Measurements from ENCODE around the gene MTG2.

The MTG2 gene

DNA sequence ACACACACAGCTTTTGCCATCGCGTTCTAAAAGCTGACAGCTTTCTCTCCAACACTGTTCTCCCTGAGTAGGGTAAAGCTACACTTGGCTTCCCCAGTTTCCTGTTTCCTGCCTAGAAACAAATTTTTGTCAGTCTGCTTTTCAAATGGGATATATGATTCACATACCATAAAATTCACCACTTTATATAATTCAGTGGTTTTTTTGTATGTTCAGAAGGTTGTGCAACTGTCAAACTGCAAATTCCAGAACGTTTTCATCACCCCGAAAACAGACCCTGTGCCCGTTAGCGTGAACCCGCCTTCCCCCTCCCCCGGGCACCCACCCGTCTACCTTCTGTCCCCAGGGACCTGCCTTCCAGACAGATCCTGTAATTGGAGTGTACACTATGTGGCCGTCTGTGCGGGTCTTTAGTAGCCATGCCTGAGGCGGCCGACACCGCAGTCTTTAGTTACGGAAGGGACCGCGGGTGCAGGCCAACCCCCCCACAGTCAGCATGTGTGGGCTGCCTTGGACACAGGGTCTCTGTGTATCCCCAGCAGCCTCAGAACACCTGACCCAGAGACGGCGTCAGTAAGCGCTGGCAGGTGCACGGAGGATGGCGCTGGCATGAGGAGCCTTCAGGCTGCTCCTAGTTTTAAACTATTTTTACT lies 20.7 kb downstream of the MTG2 start:
- no peak for DNase-seq (ENCODE audit: low spot score)

DNA sequence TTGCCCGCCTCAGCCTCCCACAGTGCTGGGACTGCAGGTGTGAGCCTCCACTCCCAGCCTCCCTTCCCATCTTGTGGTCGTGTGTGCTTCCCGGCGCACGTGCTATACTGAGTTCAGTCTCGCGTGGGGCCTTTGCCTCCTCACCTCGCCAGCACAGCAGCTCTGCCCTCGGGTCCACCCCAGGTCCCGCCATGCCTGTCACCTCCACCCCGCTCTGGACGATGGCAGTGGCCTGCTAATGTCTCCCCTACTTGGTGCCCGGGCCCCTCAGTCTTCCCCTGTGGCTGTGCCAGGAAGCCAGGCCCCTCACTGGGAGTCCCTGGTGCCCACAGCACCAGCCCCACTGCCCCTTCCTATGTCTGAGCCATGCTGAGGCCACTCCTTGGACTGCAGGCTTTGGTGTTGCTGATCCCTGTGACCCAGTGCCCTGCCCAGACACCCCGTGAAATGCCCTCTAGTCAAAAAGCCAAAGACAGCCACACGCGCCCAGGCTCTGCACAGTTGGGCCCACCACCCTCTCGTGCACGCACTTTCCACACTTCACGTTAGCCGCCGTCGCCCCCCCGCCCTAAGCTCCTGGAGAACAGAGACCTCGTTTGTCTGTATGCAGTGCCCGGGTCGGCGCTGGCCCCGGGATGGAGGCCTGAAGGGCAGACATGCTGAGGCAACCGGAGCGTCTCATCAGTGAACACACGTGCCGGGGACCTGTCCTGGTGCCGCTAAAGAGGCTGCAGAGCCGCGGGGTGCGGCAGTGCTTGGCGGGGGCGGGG lies 23.0 kb downstream of the MTG2 start:
- no peak for DNase-seq (ENCODE audit: low spot score)

DNA sequence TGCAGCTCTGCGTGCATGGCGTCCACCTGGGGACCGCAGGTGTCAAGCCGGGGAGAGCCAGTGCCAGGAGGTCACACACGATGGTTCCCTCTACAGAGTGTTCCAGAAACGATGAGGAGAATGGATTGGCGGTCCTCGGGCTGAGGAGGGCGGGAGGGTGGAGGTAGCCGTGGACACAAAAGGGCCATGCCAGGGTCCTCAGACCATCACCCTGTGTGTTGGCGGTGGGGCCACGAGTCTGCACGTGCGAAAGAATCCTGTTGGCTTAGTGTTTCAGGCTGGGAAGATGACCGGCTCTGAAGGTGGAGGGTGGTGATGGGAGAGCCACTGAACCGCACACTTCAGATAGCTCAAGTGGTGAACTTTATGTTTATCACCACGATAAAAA lies 23.6 kb downstream of the MTG2 start:
- no peak for DNase-seq (ENCODE audit: low spot score)

DNA sequence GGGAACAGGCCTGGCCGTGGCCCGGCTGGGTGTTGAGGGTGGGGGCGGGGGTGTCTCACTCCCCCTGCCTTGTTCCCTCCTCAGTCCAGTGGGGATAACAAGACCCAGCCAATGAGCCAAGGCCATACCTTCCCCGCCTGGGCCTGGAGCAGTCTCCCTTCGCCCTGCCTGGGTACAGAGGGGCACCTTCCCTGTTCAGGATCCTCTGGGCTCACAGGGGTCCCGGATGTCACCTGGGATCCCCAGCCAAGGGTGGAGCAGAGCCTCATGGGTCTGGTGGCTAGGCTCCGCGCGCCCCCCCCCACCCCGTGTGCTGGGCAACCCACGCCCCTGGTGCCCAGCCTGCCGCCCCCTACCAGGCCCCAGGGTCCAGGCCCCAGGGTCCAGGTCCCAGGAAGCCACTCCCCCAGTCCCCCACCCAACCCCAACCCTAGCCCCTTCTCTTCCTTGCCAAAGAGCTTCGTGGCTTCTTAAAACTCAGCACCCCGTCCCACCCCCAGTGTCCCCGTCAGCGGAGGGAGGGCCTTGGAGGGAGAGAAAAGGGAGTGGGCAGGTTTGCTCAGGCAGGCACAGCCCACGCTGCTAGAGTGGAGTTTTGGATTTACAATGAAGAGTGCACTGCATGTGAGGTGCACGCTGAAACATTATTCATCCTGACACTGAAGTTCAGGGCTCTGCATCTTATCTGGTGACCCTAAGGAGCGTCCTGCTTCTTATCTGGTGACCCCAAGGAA lies 25.4 kb downstream of the MTG2 start:
- no peak for DNase-seq (ENCODE audit: low spot score)

DNA sequence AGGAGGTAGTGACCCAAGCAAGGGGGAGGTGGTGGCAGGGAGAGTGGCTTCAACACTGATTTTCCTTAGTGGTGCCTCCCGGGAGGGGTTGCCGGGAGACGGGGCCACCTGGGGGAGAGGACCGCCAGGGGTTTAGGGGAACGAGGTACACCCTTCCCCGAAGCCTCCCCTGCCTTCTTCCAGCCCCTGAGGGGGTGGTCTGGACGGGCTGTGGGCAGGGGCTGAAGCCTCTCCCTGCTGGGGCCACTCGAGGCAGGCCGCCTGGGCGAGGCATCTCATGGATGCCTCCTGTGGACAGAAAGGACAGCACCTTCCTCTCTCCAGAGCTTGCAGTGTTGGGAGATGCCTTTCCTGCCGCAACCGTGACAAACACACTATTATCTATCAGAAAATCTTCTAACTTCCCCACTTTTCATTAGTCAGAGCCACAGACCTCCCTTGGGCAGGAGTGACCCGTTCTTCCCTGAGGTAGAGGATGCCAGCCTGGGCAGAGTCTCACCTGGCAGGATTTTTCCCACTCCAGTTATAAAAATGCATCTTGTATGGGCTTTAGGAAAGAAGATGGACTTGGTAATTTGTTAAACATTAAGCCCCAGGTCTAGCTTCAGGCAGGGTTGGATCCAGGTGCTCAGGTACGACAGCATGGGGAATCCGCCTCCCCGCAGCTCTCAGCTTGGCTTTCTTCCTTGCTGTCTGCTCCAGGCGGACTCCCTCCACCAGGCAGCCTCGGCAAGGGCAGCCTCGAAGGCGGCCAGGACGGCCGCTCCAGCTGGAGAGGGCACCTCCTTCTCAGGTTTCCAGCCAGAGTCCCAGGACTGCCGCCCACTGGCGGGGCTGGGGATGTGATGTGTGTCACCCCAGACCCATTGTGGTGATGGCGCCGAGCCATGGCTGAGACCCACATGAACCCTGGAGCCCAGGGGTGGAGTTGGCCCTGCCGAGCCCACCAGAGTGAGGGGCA lies 26.2 kb downstream of the MTG2 start:
- no peak for DNase-seq (ENCODE audit: low spot score)

DNA sequence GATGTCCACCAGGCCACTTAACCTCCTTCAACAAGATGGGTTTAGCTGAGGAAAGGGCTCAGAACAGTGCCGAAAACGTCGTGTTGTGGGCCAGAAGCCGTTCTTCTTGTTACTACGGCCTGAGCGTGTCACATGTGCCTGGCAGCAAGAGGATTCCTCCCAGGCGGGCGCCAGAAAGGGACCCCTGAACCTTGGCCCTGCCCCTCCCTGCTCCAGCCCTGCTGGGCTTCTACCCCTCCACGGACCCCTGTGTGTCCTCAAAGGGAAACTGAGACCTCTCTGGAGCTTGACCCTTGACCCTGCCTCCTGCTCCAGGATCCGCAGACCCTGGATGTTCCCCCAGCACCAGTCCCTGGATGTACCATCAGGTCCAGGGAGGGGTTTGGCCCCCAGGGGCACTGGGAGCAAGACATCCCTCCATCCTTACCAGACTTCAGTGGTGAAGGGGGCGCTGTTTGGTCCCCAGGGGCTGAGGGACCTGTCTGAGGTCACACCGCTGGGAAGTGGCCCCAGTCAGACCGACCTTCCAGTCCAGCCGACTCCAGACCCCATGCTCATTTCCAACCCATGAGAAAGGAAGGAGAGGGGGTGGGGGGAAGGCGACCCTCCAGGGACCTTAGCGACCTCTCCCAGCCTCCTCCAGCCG lies 27.1 kb downstream of the MTG2 start:
- DNase-seq (ENCODE audit: low spot score): no peak

DNA sequence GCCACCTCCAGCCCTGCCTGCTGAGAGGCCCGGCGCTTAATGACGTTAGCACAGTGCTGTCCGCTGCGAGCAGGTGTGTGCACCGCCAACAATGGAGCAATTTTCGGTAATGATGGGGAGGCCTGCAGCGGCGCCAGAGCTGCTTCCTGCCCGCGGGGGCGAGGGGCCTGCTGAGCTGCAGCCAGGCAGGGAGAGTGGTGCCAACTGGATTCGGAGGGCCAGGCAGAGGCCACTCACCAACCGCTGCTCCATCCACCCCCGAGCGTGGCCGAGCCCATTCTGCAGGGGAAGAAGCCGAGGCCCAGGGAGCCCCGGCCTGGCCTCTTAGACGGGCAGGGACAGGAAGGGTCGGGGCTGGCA lies 27.6 kb downstream of the MTG2 start:
- DNase-seq (ENCODE audit: low spot score): no peak

DNA sequence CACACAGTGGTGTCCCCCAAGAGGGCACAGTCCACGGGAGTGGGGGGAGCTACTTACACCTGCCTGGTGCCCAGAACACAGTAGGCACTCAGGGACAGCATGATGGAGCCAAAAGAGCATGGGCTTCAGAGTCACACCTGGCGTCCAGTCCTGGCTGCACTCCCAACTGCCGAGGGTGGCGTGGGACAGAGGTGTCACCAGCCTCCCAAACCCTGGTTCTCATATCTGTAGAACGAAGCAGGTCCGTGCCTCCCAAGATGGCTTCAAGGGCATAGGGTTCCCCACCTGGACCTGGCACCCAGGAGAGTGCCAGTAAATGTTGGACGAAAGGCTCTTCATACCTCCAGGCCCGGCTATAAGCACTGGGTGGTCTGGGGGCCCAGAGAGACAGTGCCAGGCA lies 28.4 kb downstream of the MTG2 start:
- no peak for DNase-seq (ENCODE audit: low spot score)

DNA sequence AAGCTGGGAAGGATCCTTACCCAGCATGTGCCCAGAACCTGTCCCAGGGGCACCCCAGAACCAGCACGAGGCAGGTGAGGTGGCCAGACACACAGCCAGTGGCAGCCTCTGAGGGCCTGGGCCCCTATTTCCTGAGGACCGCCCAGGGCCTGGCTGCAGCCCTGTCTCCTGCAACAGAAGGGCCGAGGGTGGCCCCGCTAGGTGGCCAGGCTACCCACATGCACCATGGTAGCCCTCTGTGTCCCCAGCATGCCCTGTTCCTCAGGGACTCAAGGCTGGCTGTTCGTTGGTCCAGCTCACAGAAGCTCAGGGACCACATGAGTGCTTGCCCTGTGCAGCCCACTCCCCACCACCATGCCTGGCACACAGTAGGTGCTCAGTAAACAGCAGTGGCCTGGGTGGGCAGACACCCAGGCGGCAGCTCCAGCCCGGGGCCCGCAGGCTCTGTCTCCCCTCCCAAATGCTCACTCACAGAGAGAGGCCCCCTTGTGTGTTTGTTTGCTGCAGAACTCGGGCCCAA lies 29.0 kb downstream of the MTG2 start:
- DNase-seq (ENCODE audit: low spot score): no peak

DNA sequence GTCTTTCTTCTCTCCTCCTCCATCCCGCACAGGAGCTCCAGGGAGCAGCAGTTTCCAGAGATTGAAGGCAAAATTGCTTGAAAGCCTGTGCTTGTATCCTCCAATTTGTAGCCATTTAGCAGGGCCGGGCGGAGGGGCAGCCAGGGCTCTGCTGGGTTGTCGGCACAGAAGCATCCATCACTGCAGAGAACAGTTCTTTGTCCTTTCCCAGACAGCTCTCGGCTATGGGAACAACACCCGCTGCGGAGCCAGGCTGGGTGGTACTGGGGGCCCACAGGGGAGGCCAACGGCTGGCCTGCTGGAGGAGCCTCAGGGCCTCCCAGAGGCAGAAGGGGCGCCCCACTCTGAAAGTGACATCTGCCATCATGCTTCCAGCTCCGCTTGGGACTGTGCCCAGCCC lies 29.5 kb downstream of the MTG2 start:
- DNase-seq (ENCODE audit: low spot score): no peak

DNA sequence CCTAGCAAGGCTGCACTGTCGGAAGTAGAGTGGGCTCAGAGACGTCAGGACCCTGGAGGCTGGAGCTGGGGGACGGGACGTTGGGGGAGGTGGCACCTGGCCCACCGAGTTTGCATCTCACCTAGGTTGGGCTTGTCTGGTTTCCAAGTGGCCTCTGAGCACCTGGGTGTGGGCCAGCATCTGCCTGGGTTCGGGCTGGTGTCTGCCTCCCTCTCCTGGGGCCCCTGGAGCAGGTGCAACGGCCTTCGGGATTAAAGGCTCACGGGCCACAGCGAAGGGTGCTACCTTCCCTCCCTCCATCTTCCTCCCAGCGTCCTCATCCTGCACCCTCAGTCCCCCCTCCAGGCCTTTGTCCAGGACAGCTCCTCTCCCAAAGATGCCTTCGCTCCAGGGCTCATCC lies 31.2 kb downstream of the MTG2 start:
- DNase-seq (ENCODE audit: low spot score): no peak

DNA sequence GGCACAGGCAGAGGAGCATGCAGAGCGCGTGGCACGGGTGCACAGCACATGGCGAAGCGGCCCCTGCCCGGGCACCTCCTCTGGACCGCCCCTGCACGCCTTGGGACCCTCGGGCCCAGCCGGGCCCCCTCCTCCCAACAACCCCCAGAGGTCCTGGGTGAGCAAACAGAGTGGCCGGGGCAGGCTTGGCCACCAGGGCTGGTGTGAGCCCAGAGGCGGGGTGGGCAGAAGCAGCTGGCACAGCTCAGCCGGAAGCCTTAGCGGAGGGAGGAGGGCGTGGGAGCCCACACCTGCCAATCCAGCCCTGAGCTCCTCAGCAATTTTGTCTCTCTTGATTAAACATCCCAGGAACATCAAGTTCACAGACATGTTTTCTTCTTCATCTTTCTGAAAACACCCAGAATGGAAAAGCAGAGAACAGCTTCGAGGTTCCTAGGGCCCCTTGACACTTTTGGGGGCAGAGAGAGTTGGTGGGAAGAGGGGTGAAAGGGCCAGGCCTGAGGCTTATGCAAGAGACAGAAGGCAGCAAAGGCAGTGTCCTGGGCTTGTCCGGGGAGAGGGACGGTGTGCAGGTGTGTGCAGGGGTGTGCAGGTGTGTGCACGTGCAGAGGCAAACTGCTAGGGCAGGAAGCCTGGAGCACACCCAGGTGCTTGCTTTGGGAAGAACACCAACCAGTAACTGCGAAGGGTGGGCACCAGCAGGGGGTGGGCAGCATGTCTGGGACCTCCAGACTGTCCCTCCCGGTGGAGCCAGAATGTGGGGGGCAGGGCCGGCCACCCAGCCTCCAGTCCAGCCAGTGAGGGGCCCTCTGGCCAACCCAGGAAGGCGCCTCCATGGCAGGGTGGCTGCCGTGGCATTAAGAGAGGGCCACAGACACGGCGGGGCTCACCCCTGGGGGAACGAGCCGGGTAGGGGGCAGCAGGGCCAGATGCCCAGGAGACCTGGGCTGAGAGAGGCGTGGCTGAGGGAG lies 32.5 kb downstream of the MTG2 start:
- no peak for DNase-seq (ENCODE audit: low spot score)

DNA sequence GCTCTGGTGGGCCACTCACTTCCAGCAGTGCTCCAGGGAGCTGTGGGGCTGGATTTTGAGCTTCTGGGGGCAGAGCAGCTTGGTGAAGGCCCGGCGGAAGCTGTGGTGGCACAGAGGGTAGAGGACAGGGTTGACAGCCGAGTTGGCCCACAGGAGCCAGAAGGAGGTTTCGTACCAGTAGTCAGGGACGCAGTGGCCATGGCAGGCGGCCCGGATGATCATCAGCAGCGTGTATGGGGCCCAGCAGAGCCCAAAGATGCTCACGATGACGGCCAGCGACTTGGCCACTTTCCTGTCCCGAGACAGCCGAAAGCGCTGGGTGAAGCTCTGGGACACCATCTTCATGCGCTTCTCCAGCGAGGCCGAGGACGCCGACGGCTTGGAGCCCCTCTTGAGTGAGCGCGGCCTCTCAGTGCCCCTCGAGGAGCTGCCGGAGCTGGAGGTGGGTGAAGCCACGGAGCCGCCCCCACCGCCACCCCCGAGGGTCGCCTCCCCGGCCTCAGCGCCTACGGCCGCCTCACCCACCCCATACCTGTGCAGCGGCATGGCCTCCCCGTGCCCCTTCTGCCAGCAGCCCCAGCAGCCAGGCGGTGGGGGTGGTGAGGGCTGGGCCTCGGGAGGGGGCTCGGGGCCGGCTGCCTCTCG lies 33.3 kb downstream of the MTG2 start:
- DNase-seq (ENCODE audit: low spot score): no peak

DNA sequence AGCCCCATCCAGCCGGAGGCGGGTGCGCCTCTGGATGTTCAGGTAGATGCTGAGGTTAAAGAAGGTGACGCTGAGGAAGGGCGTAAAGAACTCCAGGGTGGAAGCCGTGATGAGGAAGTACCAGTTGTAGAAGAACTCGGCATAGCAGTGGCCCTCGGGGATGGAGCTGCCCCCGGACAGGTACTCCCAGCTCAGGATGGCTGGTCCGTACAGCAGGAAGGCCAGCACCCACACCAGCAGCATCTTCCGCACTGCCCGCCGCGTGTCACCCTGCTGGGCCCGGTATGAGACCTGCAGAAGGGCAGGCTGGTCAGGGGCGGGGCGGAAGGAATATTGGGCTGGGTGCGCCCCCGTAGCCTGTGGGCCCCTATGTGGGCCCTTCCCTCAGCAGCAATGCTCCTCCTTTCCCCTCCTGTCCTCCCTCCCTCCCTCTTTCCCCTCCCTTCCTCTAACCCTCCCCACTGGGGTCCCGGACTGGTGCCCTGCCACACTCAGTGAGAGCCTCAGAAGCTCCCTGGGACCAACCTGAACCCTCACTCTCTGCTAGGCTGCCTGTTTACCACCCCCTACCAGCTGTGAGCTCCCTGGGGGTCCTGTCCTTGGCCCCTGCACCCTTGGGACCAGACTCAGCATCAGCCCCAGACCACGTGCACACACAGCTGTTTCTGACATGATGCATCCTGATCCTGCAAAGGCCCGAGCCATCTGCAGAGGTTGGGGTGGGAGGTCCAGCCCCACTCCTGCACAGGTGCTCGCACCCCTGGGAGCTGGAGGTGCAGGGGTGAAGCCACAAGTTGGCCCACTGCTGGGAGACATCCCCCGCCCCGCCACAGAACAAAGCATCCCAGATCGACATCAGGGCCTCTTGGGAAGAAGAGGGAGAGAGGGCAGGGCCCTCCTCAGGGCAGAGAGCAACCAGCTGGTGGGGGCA lies 34.1 kb downstream of the MTG2 start:
- no peak for DNase-seq (ENCODE audit: low spot score)

DNA sequence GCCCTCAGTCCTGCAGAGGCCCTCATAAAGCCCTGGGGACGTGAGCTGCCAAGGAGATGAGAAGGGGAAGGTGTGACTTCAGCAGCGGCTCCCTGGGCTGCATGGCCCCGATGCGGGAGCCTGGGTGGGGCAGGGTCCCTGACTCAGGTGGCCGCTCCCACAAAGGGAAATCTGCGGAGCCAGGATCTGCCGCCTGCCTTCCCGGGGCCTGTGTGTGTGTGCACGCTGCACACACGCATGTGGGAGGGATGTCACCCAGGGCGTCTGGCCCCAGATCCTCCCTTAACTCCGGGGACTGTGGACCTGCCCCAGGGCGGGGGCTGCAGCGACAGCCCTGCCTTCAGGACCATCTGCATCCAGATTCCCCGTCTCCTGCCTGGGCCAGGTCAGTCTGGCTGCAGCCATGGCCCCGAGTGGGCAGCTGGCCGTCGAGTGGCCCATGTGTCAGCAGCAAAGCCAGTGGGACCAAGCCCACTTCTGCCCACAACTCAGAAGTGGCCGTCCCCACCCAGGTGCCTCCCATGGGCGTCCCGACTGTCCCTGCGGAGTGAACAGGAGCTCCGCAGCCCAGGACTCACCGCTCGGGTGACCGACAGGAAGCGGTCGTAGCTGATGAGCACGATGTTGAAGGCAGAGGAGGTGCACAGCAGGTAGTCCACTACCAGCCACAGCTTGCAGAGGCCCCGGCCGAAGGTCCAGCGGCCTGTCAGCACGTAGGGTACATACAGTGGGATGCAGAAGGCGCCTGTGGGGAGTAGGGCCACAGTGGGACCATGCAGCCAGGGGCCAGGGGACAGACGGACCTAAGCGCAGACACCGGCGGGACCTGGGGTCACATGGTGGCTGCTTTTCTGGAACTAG lies 35.3 kb downstream of the MTG2 start:
- DNase-seq (ENCODE audit: low spot score): no peak

DNA sequence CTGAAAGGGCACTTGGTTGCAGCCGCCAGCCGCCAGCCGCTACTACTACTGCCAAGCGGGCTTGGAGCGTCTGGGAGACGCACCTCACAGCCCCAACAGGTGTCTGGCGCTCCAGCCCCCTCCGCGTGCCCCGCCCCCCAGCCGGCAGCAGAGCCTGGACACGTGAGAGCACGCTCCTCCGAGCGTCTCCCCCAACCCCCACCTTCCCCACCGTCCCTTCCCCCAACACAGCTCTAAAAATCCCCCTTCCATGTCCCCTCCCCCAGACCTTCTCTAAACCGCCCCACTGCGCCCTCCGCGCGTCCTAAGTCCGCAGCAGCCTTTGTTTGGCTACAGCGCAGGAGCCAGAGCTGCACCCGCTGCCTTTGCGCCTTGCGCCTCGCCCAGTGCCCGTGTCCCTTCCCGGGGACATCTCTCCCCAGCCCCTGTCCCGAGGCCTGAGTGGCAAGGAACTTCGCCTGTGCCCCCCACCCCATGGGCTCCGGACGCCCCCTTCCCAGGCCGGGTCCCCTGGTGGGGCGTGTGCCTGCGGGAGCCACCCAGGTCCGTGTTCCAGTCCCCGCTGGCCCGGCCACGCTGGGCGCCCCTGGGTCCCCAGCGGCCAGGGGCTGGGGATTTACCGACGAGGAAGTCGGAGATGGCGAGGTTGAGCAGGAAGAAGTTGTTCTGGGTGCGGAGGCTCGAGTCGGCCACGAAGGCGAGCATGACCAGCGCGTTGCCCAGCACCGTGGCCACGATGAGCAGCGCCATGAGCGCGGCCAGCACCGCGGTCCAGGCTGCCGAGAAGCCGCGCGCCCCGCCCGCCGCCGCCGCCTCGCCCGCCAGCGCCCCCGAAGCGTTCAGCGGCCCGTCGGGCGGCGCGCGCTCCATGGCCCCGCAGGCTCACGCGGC lies 36.5 kb downstream of the MTG2 start:
- DNase-seq (ENCODE audit: low spot score): peak; percentile 67

All from D341Med (cell line).